ENCODE results near the gene ABCG2.

Gene ABCG2

DNA sequence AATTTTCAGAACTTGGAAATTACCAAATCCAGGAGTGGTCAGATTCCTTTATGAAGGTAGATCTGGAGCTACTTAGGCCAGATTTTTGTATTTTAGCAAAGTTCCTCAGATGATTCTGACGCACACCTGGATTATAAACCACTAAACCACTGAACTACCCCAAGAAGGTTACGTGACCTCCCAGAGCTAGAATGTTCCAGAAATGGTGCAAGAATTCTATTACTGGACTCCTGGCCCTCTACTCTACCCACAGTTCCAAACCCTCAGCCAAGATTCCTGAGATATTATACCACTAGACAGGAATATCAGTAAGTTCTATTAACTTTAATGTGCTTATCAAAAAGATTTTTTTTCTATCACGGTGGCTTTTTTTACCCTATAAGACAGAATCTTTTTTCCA is 67.1 kb downstream of the ABCG2 start:
- FAIRE-seq (no peak), DNase-seq (ENCODE audit: insufficient read length, low spot score) (no peak)
- TF ChIP-seq SPI1 (IDR thresholded peaks at IDR 0.05; ENCODE audit: low read depth, low read length) (no peak), POU2F2 (IDR thresholded peaks at IDR 0.05; ENCODE audit: low read depth, low read length) (no peak), TAF1 (IDR thresholded peaks at IDR 0.05; ENCODE audit: low read depth, low read length) (no peak), POLR2AphosphoS5 (IDR thresholded peaks at IDR 0.05; ENCODE audit: low read depth, low read length) (no peak), POLR2A (IDR thresholded peaks at IDR 0.05; ENCODE audit: low read depth, low read length) (no peak), PAX5 (IDR thresholded peaks at IDR 0.05; ENCODE audit: insufficient read depth, low read length, severe bottlenecking) (no peak)

DNA sequence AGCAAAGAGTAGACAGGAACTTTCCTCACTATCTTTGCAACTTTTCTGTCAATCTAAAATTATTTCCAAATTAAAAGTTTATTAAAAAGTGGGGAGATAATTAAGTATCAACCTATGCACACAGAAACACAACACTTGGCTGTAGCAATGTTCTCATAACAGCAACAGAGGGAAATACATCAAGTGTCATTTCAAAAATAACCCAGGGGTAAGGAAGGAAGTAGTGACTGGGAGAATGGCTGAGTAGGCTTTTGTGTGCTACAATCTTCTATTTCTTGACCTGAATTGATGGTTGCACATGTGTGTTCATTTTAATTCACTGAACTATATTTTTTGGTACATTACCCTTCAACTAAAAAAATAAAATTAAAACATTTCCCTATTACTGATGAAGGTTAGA is 67.5 kb downstream of the ABCG2 start:
- DNase-seq (ENCODE audit: insufficient read length, low spot score), result no peak
- no peak for FAIRE-seq
- TF ChIP-seq POLR2A (IDR thresholded peaks at IDR 0.05; ENCODE audit: low read depth, low read length) (no peak), SPI1 (IDR thresholded peaks at IDR 0.05; ENCODE audit: low read depth, low read length) (no peak), PAX5 (IDR thresholded peaks at IDR 0.05; ENCODE audit: insufficient read depth, low read length, severe bottlenecking) (no peak), TAF1 (IDR thresholded peaks at IDR 0.05; ENCODE audit: low read depth, low read length) (no peak), POLR2AphosphoS5 (IDR thresholded peaks at IDR 0.05; ENCODE audit: low read depth, low read length) (no peak), POU2F2 (IDR thresholded peaks at IDR 0.05; ENCODE audit: low read depth, low read length) (no peak)

GRCh38 chr4:88087004-88087403 is 71.4 kb downstream of the ABCG2 start:
- no peak for FAIRE-seq
- DNase-seq (ENCODE audit: insufficient read length, low spot score), result no peak
- TF ChIP-seq PAX5 (IDR thresholded peaks at IDR 0.05; ENCODE audit: insufficient read depth, low read length, severe bottlenecking) (no peak), POU2F2 (IDR thresholded peaks at IDR 0.05; ENCODE audit: low read depth, low read length) (no peak), POLR2A (IDR thresholded peaks at IDR 0.05; ENCODE audit: low read depth, low read length) (no peak), SPI1 (IDR thresholded peaks at IDR 0.05; ENCODE audit: low read depth, low read length) (no peak), POLR2AphosphoS5 (IDR thresholded peaks at IDR 0.05; ENCODE audit: low read depth, low read length) (no peak)

GRCh38 chr4:88080626-88081025 is 77.8 kb downstream of the ABCG2 start:
- DNase-seq (ENCODE audit: insufficient read length, low spot score) (no peak), FAIRE-seq (no peak)
- TF ChIP-seq PAX5 (IDR thresholded peaks at IDR 0.05; ENCODE audit: insufficient read depth, low read length, severe bottlenecking), result no peak
- TF ChIP-seq TAF1 (IDR thresholded peaks at IDR 0.05; ENCODE audit: low read depth, low read length), result no peak
- TF ChIP-seq POU2F2 (IDR thresholded peaks at IDR 0.05; ENCODE audit: low read depth, low read length), result no peak
- TF ChIP-seq POLR2AphosphoS5 (IDR thresholded peaks at IDR 0.05; ENCODE audit: low read depth, low read length), result no peak
- no peak for TF ChIP-seq SPI1 (IDR thresholded peaks at IDR 0.05; ENCODE audit: low read depth, low read length)
- TF ChIP-seq POLR2A (IDR thresholded peaks at IDR 0.05; ENCODE audit: low read depth, low read length), result no peak

DNA sequence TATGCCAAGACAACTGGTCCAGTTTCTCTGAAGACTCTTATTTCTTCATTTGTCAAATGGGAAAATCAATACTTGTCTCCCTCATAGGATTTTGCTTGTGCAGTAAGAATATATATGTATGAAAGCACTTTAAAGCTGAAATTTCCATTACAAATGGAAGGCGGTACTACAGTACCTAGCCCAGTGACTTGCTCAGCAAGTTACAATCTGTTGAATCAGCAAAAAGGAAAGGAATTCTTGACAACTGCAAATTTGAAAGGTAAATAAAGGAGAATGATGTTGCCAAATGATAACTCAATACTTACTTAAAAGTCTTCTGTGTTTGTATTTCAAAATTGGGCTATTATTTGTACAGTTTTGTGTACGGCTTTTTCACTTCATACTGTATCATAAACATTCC is 79.9 kb downstream of the ABCG2 start:
- FAIRE-seq, result no peak
- DNase-seq (ENCODE audit: insufficient read length, low spot score), result no peak
- TF ChIP-seq TAF1 (IDR thresholded peaks at IDR 0.05; ENCODE audit: low read depth, low read length) (no peak), POU2F2 (IDR thresholded peaks at IDR 0.05; ENCODE audit: low read depth, low read length) (no peak), SPI1 (IDR thresholded peaks at IDR 0.05; ENCODE audit: low read depth, low read length) (no peak), PAX5 (IDR thresholded peaks at IDR 0.05; ENCODE audit: insufficient read depth, low read length, severe bottlenecking) (no peak), POLR2AphosphoS5 (IDR thresholded peaks at IDR 0.05; ENCODE audit: low read depth, low read length) (no peak), POLR2A (IDR thresholded peaks at IDR 0.05; ENCODE audit: low read depth, low read length) (no peak)

DNA sequence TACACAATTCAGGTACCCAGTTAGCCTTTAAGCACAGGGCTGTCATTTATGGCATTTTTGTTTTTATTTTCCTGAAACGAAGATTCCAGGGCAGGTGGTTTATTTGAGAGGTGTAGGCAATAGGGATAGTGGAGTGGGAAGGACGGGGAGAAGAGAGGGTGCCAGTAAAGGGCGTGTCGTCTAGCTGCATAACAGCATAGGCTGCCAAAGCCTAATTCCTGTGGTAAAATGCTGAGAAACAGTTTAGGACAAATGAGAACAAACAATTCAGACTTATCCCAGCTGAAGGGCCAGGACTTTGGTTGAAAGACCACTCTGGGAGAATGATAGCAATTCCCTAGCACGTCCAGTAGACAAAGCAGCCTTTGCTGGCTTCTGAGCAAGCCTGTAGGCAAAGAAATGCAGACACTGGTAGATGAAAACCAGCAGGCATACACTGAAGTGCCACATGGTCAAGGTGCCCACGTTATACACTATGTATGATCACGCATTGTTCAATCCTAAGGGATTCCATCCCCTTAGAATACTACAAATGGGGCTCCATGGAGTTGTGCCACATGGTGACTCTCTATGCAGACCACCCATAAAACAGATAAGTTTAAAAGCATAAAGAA is 80.4 kb downstream of the ABCG2 start:
- FAIRE-seq, result no peak
- no peak for DNase-seq (ENCODE audit: insufficient read length, low spot score)
- TF ChIP-seq PAX5 (IDR thresholded peaks at IDR 0.05; ENCODE audit: insufficient read depth, low read length, severe bottlenecking) (no peak), TAF1 (IDR thresholded peaks at IDR 0.05; ENCODE audit: low read depth, low read length) (no peak), POU2F2 (IDR thresholded peaks at IDR 0.05; ENCODE audit: low read depth, low read length) (no peak), POLR2A (IDR thresholded peaks at IDR 0.05; ENCODE audit: low read depth, low read length) (no peak), POLR2AphosphoS5 (IDR thresholded peaks at IDR 0.05; ENCODE audit: low read depth, low read length) (no peak), SPI1 (IDR thresholded peaks at IDR 0.05; ENCODE audit: low read depth, low read length) (no peak)

DNA sequence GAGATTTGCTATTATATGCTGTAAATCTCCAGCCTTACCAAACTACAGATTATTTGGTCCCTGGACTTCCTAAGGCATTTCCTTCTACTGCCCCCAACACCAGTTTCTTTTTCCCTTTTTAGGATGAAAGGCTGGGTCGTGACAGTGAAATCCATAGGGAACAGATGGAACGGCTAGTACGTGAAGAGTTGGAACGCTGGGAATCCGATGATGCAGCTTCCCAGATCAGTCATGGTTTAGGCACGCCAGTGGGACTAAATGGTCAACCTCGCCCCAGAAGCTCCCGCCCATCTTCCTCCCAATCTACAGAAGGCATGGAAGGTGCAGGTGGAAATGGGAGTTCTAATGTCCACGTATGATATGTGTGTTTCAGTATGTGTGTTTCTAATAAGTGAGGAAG is 83.1 kb downstream of the ABCG2 start:
- DNase-seq (ENCODE audit: insufficient read length, low spot score), result no peak
- TF ChIP-seq PAX5 (IDR thresholded peaks at IDR 0.05; ENCODE audit: insufficient read depth, low read length, severe bottlenecking) (no peak), POU2F2 (IDR thresholded peaks at IDR 0.05; ENCODE audit: low read depth, low read length) (no peak), TAF1 (IDR thresholded peaks at IDR 0.05; ENCODE audit: low read depth, low read length) (no peak)
- no peak for FAIRE-seq

DNA sequence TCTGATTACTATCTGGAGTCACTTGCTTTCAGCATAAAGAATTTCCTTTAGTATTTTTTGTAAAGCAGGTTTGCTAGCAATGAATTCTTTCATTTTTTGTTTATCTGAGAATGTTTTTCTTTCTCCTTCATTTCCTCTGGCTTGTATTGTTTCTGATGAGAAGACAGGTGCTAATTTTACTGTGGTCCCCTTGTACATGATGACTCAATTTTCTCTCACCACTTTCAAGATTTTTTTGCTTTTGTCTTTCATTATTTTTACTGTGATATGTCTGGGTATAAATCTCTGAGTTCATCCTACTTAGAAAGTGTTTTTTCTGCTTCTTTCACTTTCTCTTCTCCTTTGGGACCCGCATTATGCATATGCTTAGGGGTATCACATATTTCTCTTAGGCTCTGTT is 88.4 kb downstream of the ABCG2 start:
- TF ChIP-seq TAF1 (IDR thresholded peaks at IDR 0.05; ENCODE audit: low read depth, low read length), result no peak
- TF ChIP-seq POLR2A (IDR thresholded peaks at IDR 0.05; ENCODE audit: low read depth, low read length), result no peak
- no peak for TF ChIP-seq POLR2AphosphoS5 (IDR thresholded peaks at IDR 0.05; ENCODE audit: low read depth, low read length)
- no peak for TF ChIP-seq SPI1 (IDR thresholded peaks at IDR 0.05; ENCODE audit: low read depth, low read length)
- no peak for TF ChIP-seq POU2F2 (IDR thresholded peaks at IDR 0.05; ENCODE audit: low read depth, low read length)
- TF ChIP-seq PAX5 (IDR thresholded peaks at IDR 0.05; ENCODE audit: insufficient read depth, low read length, severe bottlenecking), result no peak
- FAIRE-seq (no peak), DNase-seq (ENCODE audit: insufficient read length, low spot score) (no peak)

DNA sequence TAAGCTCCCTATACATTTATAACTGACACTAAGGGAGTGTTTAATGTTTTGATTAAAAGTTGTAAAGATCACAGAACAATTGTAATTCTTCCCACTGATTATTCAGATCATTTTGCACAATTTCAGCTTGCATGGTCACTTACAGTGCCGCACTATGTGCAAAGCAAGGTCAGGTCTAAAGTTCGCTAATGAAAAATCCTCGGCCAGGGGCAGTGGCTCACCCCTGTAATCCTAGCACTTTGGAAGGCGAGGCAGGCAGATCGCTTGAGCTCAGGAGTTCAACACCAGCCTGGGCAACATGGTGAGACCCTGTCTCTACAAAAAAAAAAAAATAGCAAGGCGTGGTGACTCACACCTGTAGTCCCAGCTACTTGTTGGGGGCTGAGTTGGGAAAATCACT is 94.0 kb downstream of the ABCG2 start:
- no peak for TF ChIP-seq POU2F2 (IDR thresholded peaks at IDR 0.05; ENCODE audit: low read depth, low read length)
- TF ChIP-seq SPI1 (IDR thresholded peaks at IDR 0.05; ENCODE audit: low read depth, low read length), result no peak
- TF ChIP-seq POLR2A (IDR thresholded peaks at IDR 0.05; ENCODE audit: low read depth, low read length), result no peak
- TF ChIP-seq PAX5 (IDR thresholded peaks at IDR 0.05; ENCODE audit: insufficient read depth, low read length, severe bottlenecking), result no peak
- TF ChIP-seq POLR2AphosphoS5 (IDR thresholded peaks at IDR 0.05; ENCODE audit: low read depth, low read length), result no peak
- TF ChIP-seq TAF1 (IDR thresholded peaks at IDR 0.05; ENCODE audit: low read depth, low read length), result no peak
- no peak for FAIRE-seq
- no peak for DNase-seq (ENCODE audit: insufficient read length, low spot score)
